A673 (cell line): ENCODE measurements around the gene ME1. TPM values are rescaled to one million over a fixed set of nuclear protein-coding genes. Genes with fewer than 3 reads are reported as not detected.
A peak's percentile ranks its signal among the peaks of the same experiment; 100 is the strongest.

Source experiments
- BruUV-seq: library from RNA; stranded (reverse); fragments of 400-500 nt; replicated peaks from 2 replicates; lab custom pipeline; 2021; lab: Mats Ljungman, UMichigan
- CTCF ChIA-PET: fragments of 300-600 bp; sonication (Branson Sonifier 250); formaldehyde crosslinking; loops from one replicate; lab custom pipeline; 2022; ENCODE audit warnings: antibody characterized with exemption; lab: Charles Lee
- POLR2A ChIA-PET: fragments of 300-600 bp; sonication (Branson Sonifier 250); formaldehyde crosslinking; loops from one replicate; lab custom pipeline; 2022; ENCODE audit warnings: antibody characterized with exemption; ENCODE audit not compliant: low non-redundant PET; lab: Charles Lee
- DNase-seq: peaks from one replicate; pipeline ENCODE4 v3.0.0-alpha.2; 2015; ENCODE audit warnings: low spot score
- H3K27ac ChIP-seq: fragments of 200-600 bp; sonication (generic); 2 replicates; pipeline ENCODE4 v1.5.1; 2016; ENCODE audit warnings: mixed run types, low read depth, mild to moderate bottlenecking, mixed read lengths, antibody characterized with exemption, low read length; ENCODE audit not compliant: poor library complexity, severe bottlenecking
- H3K27me3 ChIP-seq: fragments of 200-600 bp; sonication (generic); replicated peaks from 2 replicates; pipeline ENCODE4 v1.6.1; 2017; ENCODE audit warnings: mixed run types, low read depth, mild to moderate bottlenecking, mixed read lengths, antibody characterized with exemption, low read length; ENCODE audit not compliant: insufficient read depth, poor library complexity
- H3K36me3 ChIP-seq: fragments of 200-600 bp; sonication (generic); 2 replicates; pipeline ENCODE4 v1.6.1; 2016; ENCODE audit warnings: mixed run types, mild to moderate bottlenecking, mixed read lengths, antibody characterized with exemption, low read length; ENCODE audit not compliant: insufficient read depth, poor library complexity, severe bottlenecking
- H3K4me1 ChIP-seq: fragments of 200-600 bp; sonication (generic); 2 replicates; pipeline ENCODE4 v1.6.1; 2017; ENCODE audit warnings: mixed run types, mild to moderate bottlenecking, mixed read lengths, antibody characterized with exemption, low read length; ENCODE audit not compliant: insufficient read depth, poor library complexity, severe bottlenecking
- H3K4me3 ChIP-seq: fragments of 200-600 bp; sonication (generic); 2 replicates; pipeline ENCODE4 v1.5.1; 2016; ENCODE audit warnings: low read depth, mixed run types, mild to moderate bottlenecking, mixed read lengths, low read length; ENCODE audit not compliant: poor library complexity, severe bottlenecking
- H3K9me3 ChIP-seq: fragments of 200-600 bp; sonication (generic); 2 replicates; pipeline ENCODE4 v1.6.1; 2016; ENCODE audit warnings: mixed run types, low read depth, mild to moderate bottlenecking, mixed read lengths, antibody characterized with exemption, low read length; ENCODE audit not compliant: poor library complexity, severe bottlenecking
- EZH2 ChIP-seq: fragments of 200-600 bp; sonication (generic); IDR thresholded peaks from 2 replicates; pipeline ENCODE4 v1.6.1; 2017; ENCODE audit warnings: borderline replicate concordance, low read depth, mild to moderate bottlenecking, mixed read lengths, antibody characterized with exemption, low read length; ENCODE audit not compliant: poor library complexity, severe bottlenecking
- intact Hi-C: fragments of 100-400 bp; cut with micrococcal nuclease; formaldehyde crosslinking; loops from one replicate; pipeline ENCODE4 v1.10.0; 2022; ENCODE audit not compliant: unreplicated experiment
- total RNA-seq: library from RNA; stranded (reverse); gene quantifications from 2 replicates; pipeline ENCODE4 v1.2.3, GENCODE V29; 2021
- TF ChIP-seq, protein P1 (sequence below): fragments of 300-800, 200-600 bp; sonication (generic); conservative IDR thresholded peaks from 2 replicates; pipeline ENCODE4 v1.5.1; 2017; ENCODE audit warnings: low read depth, mild to moderate bottlenecking, antibody characterized with exemption, low read length, moderate library complexity, mixed read lengths

ME1 gene
- total RNA-seq, 1 experiment from 2014 or later: 78.8 TPM

DNA sequence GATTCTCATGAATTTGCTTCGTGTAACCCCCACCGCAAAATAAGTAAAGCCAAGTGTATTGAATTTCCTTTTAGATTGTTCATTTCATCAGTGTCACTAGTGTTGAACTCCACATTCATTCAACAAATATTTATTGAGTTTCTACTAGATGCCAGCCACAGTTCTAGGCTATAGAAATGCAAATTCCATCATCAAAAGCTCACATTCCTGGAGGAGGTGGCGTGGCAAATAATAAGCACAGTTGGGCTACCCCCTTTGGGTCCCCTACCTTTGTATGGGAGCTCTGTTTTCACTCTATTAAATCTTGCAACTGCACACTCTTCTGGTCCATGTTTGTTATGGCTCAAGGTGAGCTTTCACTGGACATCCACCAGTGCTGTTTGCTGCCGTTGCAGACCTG, 12.7 kb upstream of the ME1 start:
- H3K4me1 ChIP-seq: no peaks in the 10 kb centered on the region
- intact Hi-C loops: no loop called here
- H3K27ac ChIP-seq: no peak overlapping the region
- ChIA-PET POLR2A (interaction anchor here (0.6 kb wide), 1 partner anchor 70 kb away, joined by 4 read pairs; no protein-coding TSS in a partner anchor), CTCF (no interaction called here)
- no peaks in the 10 kb centered on the region for H3K36me3 ChIP-seq
- no peak for DNase-seq
- H3K4me3 ChIP-seq: no peak overlapping the region
- H3K9me3 ChIP-seq: no peaks in the 10 kb centered on the region
- no peak for TF ChIP-seq EZH2
- TF ChIP-seq, protein P1, sequence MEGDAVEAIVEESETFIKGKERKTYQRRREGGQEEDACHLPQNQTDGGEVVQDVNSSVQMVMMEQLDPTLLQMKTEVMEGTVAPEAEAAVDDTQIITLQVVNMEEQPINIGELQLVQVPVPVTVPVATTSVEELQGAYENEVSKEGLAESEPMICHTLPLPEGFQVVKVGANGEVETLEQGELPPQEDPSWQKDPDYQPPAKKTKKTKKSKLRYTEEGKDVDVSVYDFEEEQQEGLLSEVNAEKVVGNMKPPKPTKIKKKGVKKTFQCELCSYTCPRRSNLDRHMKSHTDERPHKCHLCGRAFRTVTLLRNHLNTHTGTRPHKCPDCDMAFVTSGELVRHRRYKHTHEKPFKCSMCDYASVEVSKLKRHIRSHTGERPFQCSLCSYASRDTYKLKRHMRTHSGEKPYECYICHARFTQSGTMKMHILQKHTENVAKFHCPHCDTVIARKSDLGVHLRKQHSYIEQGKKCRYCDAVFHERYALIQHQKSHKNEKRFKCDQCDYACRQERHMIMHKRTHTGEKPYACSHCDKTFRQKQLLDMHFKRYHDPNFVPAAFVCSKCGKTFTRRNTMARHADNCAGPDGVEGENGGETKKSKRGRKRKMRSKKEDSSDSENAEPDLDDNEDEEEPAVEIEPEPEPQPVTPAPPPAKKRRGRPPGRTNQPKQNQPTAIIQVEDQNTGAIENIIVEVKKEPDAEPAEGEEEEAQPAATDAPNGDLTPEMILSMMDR: no peak
- H3K27me3 ChIP-seq: no peaks in the 10 kb centered on the region
- BruUV-seq: no TSS peak

DNA sequence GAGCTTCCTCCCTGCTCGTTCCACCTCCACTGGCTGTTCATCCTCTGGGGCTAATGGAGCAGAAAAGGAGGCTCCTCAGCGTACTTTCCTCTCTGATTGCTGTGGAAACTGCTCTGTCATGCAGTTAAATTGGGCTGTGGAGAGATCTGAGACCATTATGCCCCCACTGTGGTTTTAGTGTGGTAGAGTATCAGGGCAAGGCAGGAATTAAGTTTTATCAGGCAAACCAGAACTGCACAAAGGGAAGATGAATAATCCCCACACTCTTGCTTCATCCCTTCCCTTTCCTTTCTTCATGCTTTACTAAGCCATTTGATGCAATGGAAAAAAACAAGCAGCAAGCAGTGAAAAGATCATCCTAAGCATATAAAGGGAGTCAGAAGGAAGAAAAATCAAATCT, 11.9 kb upstream of the ME1 start:
- H3K4me3 ChIP-seq: no peak overlapping the region
- H3K27ac ChIP-seq: no peak overlapping the region
- no peaks in the 10 kb centered on the region for H3K9me3 ChIP-seq
- intact Hi-C loops: no loop called here
- POLR2A ChIA-PET: interaction anchor here (0.6 kb wide), 1 partner anchor 70 kb away, joined by 4 read pairs; no protein-coding TSS in a partner anchor
- TF ChIP-seq, protein P1: no peak
- TF ChIP-seq EZH2: no peak
- CTCF ChIA-PET: no interaction called here
- no peaks in the 10 kb centered on the region for H3K4me1 ChIP-seq
- H3K27me3 ChIP-seq: no peaks in the 10 kb centered on the region
- no peaks in the 10 kb centered on the region for H3K36me3 ChIP-seq
- peak; percentile 60 for DNase-seq
- no TSS peak for BruUV-seq

DNA sequence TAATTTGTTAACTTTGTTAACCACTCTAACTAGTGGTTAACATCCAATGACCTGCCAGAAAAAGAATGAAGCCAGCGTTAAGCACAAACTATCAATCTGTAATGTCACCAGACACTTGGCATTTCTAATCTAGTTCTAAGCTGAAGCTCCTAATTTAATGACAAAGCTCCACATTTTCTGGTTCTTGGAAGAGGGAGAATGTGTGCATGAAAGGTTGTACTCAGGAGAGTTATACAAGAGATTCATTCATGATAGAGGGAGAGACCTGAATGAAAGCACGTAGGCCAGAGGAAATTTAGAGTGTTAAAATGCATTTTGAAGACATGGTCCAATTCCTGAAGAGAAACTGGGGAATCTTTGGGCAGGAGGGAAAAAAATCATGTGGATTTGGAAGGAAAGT, 8.3 kb upstream of the ME1 start:
- BruUV-seq: no TSS peak
- peaks cover 8% of the 10 kb centered on the region for H3K4me1 ChIP-seq
- no peaks in the 10 kb centered on the region for H3K9me3 ChIP-seq
- ChIA-PET POLR2A (no interaction called here), CTCF (no interaction called here)
- H3K36me3 ChIP-seq: no peaks in the 10 kb centered on the region
- no peak overlapping the region for H3K4me3 ChIP-seq
- TF ChIP-seq, protein P1: no peak
- TF ChIP-seq EZH2: no peak
- no peak for DNase-seq
- H3K27me3 ChIP-seq: no peaks in the 10 kb centered on the region
- H3K27ac ChIP-seq: no peak overlapping the region
- intact Hi-C loops: no loop called here
